NB4 (cell line): ENCODE results near the gene PDZD4.

Experiments used
- DNase-seq: peaks from one replicate; pipeline ENCODE4 v3.0.0; 2010; ENCODE audit warnings: low read depth
- H3K4me3 ChIP-seq: one replicate; pipeline ENCODE4 v1.5.1; 2011; ENCODE audit warnings: mild to moderate bottlenecking, low read depth, low read length, moderate library complexity
- MYC ChIP-seq: IDR thresholded peaks from 2 replicates; pipeline ENCODE4 v1.6.1; 2011; ENCODE audit warnings: low read depth, low read length
- POLR2A ChIP-seq: IDR thresholded peaks from 2 replicates; pipeline ENCODE4 v1.6.1; 2011; ENCODE audit warnings: mild to moderate bottlenecking; ENCODE audit not compliant: insufficient read length; ENCODE audit errors: extremely low read depth
- TF ChIP-seq, protein P1 (sequence below): IDR thresholded peaks from 2 replicates; pipeline ENCODE4 v1.6.1; 2011; ENCODE audit warnings: low read depth, low read length
- TF ChIP-seq, protein P2 (sequence below): IDR thresholded peaks from one replicate; pipeline ENCODE4 v1.5.1; 2012; ENCODE audit warnings: low read depth, low read length

PDZD4 gene

DNA sequence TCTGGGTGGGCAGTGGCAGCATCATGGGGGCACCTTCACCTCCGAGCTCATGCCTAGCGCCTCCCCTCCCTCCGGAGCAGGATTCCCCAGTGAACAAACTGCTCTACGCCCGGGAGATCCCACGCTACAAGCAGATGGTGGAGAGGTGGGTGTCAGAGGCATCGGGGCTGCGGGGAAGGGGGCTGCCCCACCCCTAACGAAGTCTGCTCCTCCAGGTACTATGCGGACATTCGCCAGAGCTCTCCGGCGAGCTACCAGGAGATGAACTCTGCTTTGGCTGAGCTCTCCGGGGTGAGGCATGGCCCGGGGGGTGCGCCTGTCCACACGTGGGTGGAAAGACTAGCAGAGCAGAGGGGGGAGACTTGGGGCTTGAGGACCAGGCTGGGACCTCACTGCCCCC, 52.2 kb downstream of the PDZD4 start:
- TF ChIP-seq POLR2A: no peak
- TF ChIP-seq, protein P1, sequence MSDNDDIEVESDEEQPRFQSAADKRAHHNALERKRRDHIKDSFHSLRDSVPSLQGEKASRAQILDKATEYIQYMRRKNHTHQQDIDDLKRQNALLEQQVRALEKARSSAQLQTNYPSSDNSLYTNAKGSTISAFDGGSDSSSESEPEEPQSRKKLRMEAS: no peak
- TF ChIP-seq MYC: no peak
- no peak overlapping the region for H3K4me3 ChIP-seq
- no peak for DNase-seq

DNA sequence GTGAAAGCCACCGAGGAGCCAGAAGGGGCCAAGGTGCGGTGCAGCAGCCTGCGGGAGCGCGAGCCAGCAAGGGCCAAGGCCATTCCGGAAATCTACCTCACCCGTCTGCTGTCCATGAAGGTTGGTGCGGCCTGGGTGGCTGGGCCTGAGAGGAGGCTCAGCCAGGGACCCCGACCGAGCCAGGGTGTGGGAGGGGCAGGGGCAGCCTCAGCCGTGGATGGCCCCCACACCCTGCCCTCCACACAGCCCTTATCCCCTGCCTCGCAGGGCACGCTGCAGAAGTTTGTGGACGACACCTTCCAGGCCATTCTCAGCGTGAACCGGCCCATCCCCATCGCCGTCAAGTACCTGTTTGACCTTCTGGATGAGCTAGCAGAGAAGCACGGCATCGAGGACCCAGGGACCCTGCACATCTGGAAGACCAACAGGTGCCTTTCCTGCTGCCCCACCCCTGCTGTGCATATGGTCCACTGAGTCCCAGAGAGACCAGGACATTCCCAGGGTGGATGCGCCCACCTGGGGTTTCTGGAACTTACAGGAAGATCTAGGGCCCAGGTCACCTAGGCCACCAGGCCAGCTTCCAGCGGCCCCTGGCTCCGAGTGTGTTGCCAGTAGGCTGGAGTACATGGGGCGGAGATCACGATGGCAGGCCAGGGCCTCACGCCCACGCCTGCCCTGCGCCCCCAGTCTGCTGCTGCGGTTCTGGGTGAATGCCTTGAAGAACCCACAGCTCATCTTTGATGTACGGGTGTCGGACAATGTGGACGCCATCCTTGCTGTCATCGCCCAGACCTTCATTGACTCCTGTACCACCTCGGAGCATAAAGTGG, 52.9 kb downstream of the PDZD4 start:
- DNase-seq: no peak
- TF ChIP-seq, protein P2, sequence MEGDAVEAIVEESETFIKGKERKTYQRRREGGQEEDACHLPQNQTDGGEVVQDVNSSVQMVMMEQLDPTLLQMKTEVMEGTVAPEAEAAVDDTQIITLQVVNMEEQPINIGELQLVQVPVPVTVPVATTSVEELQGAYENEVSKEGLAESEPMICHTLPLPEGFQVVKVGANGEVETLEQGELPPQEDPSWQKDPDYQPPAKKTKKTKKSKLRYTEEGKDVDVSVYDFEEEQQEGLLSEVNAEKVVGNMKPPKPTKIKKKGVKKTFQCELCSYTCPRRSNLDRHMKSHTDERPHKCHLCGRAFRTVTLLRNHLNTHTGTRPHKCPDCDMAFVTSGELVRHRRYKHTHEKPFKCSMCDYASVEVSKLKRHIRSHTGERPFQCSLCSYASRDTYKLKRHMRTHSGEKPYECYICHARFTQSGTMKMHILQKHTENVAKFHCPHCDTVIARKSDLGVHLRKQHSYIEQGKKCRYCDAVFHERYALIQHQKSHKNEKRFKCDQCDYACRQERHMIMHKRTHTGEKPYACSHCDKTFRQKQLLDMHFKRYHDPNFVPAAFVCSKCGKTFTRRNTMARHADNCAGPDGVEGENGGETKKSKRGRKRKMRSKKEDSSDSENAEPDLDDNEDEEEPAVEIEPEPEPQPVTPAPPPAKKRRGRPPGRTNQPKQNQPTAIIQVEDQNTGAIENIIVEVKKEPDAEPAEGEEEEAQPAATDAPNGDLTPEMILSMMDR: no peak
- TF ChIP-seq, protein P1: no peak
- TF ChIP-seq POLR2A (no peak), MYC (no peak)
- H3K4me3 ChIP-seq: no peak overlapping the region

DNA sequence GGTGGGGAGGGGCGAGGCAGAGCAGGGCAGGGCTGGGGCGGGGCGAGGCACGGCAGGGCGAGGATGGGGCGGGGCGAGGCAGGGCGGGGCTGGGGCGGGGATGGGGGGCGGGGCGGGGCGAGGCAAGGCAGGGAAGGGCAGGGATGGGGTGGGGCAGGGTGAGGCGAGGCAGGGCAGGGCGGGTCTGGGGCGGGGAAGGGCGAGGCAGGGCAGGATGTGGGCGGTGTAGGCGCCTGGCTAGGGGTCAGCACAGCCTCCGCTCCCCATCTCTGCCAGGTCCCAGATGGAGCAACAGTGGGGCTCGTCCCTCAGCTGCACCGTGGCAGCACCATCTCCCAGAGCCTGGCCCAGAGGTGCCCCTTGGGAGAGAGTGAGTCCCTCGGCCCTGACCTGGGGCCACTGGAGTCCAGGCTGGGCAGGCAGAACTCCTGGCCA, 53.7 kb downstream of the PDZD4 start:
- no peak overlapping the region for H3K4me3 ChIP-seq
- no peak for DNase-seq
- no peak for TF ChIP-seq POLR2A
- TF ChIP-seq, protein P2: no peak
- no peak for TF ChIP-seq MYC
- TF ChIP-seq, protein P1: no peak

DNA sequence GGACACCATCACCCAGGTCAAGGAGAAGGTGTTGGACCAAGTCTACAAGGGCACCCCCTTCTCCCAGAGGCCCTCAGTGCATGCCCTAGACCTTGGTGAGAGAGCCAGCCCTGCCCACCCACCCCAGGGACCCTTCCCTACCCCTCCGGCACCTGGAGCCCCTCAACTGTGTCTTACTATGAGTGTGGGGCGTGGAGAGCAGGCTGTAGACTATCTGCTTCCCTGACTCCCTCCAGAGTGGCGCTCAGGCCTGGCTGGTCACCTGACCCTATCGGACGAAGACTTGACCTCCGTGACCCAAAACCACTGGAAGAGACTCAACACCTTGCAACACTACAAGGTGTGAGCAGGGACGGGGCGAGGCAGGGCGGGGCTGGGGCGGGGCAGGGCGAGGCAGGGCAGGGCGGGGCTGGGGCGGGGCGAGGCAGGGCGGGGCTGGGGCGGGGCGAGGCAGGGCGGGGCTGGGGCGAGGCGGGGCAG, 54.2 kb downstream of the PDZD4 start:
- TF ChIP-seq, protein P2: no peak
- TF ChIP-seq, protein P1: no peak
- TF ChIP-seq MYC (no peak), POLR2A (no peak)
- H3K4me3 ChIP-seq: no peak overlapping the region
- no peak for DNase-seq

DNA sequence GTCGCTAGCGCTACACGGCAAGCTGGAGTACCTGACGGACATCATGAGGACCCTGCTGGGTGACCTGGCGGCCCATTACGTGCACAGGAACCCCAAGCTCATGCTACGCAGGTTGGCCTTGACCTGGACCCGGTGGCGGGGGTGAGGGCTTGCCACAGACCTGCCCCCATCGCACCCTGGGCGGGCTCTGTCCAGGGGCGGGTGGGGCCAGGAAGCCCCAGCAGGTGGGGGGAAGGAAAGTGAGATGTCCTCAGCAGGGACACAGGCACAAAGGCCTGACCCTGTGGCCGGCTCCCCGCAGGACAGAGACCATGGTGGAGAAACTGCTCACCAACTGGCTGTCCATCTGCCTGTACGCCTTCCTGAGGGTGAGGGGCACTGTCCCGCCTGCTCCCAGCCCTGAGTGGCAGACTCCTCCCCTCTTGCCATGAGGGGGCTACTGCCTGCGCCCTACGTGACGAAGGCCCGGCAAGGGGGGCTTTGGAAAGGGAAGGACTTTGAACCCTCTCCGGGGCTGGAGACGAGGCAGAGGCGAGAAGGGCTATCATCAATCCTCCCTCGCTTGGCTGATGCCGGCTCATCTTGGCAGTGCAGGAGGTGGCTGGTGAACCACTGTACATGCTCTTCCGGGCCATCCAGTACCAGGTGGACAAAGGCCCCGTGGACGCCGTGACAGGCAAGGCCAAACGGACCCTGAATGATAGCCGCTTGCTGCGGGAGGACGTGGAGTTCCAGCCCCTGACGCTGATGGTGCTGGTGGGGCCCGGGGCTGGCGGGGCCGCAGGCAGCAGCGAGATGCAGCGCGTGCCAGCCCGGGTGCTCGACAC, 54.8 kb downstream of the PDZD4 start:
- no peak overlapping the region for H3K4me3 ChIP-seq
- DNase-seq: no peak
- TF ChIP-seq POLR2A: no peak
- TF ChIP-seq MYC: no peak
- TF ChIP-seq, protein P1: no peak
- TF ChIP-seq, protein P2: no peak
